PC-9 (cell line): ENCODE results near the gene BPI. TPM values are rescaled to one million over a fixed set of nuclear protein-coding genes. Genes with fewer than 3 reads are reported as not detected.

Experiments used
- BruUV-seq: library from RNA; stranded (reverse); fragments of 400-500 nt; replicated peaks from 2 replicates; lab custom pipeline; 2021; lab: Mats Ljungman, UMichigan
- CTCF ChIA-PET: fragments of 300-600 bp; sonication (Branson Sonifier 250); formaldehyde crosslinking; loops from one replicate; lab custom pipeline; 2022; ENCODE audit warnings: antibody characterized with exemption; lab: Charles Lee
- POLR2A ChIA-PET: fragments of 300-600 bp; sonication (Branson Sonifier 250); formaldehyde crosslinking; loops from one replicate; lab custom pipeline; 2022; ENCODE audit warnings: antibody characterized with exemption; ENCODE audit not compliant: unreplicated experiment; lab: Charles Lee
- DNase-seq, 2 experiments: peaks; one replicate each; pipeline versions ENCODE4 v3.0.0 to v3.0.0-alpha.2; 2015 to 2022; ENCODE audit warnings: mixed read lengths in 1 of 2
- H2AFZ ChIP-seq: fragments of 200-600 bp; sonication (generic); 2 replicates; pipeline ENCODE4 v1.8.1; 2017; ENCODE audit warnings: antibody characterized with exemption
- H3F3A ChIP-seq: fragments of 200-600 bp; sonication (generic); 2 replicates; pipeline ENCODE4 v1.8.1; 2017; ENCODE audit warnings: antibody characterized with exemption, mild to moderate bottlenecking, low read depth; ENCODE audit not compliant: insufficient read depth
- H3K27ac ChIP-seq: fragments of 200-600 bp; sonication (generic); 2 replicates; pipeline ENCODE4 v1.6.1; 2016; ENCODE audit warnings: mixed run types
- H3K27me3 ChIP-seq: fragments of 200-600 bp; sonication (generic); 2 replicates; pipeline ENCODE4 v1.6.1; 2016; ENCODE audit warnings: low read depth, mixed run types; ENCODE audit not compliant: insufficient read depth
- H3K36me3 ChIP-seq: fragments of 200-600 bp; sonication (generic); 2 replicates; pipeline ENCODE4 v1.6.1; 2016; ENCODE audit warnings: low read depth, mixed run types
- H3K4me1 ChIP-seq: fragments of 200-600 bp; sonication (generic); replicated peaks from 2 replicates; pipeline ENCODE4 v1.6.1; 2016; ENCODE audit warnings: mixed run types; ENCODE audit not compliant: insufficient read depth
- H3K4me2 ChIP-seq: fragments of 200-600 bp; sonication (generic); 2 replicates; pipeline ENCODE4 v1.6.1; 2017; ENCODE audit warnings: mixed run types
- H3K4me3 ChIP-seq: fragments of 200-600 bp; sonication (generic); 2 replicates; pipeline ENCODE4 v1.6.1; 2016; ENCODE audit warnings: mixed run types
- H3K79me2 ChIP-seq: fragments of 200-600 bp; sonication (generic); 2 replicates; pipeline ENCODE4 v1.6.1; 2017; ENCODE audit warnings: low read depth, mixed run types
- H3K9me2 ChIP-seq: fragments of 200-600 bp; sonication (generic); 2 replicates; pipeline ENCODE4 v1.8.1; 2017; ENCODE audit warnings: mild to moderate bottlenecking; ENCODE audit not compliant: insufficient read depth
- H3K9me3 ChIP-seq: fragments of 200-600 bp; sonication (generic); 2 replicates; pipeline ENCODE4 v1.8.1; 2016; ENCODE audit warnings: low read depth; ENCODE audit not compliant: insufficient read depth
- H4K20me1 ChIP-seq: fragments of 200-600 bp; sonication (generic); 2 replicates; pipeline ENCODE4 v1.8.1; 2017; ENCODE audit not compliant: insufficient read depth
- EZH2 ChIP-seq: fragments of 200-600 bp; sonication (generic); IDR thresholded peaks from 2 replicates; pipeline ENCODE4 v1.8.0; 2017; ENCODE audit warnings: antibody characterized with exemption, low read depth
- intact Hi-C: fragments of 100-400 bp; cut with micrococcal nuclease; formaldehyde crosslinking; loops from one replicate; pipeline ENCODE4 v1.10.0; 2022; ENCODE audit not compliant: unreplicated experiment
- total RNA-seq: library from RNA; stranded (reverse); gene quantifications from 2 replicates; pipeline ENCODE4 v1.2.3, GENCODE V29; 2021
- TF ChIP-seq, protein P1 (sequence below): fragments of 200-600 bp; sonication (generic); conservative IDR thresholded peaks from 2 replicates; pipeline ENCODE4 v1.6.1; 2017; ENCODE audit warnings: mixed run types, antibody characterized with exemption, mild to moderate bottlenecking, moderate library complexity

BPI gene
- total RNA-seq, 1 experiment from 2014 or later = not detected

- no peaks in the 10 kb centered on the region for H3K79me2 ChIP-seq
- H3K4me1 ChIP-seq = peaks cover 14% of the 10 kb centered on the region
- TF ChIP-seq EZH2 = no peak
- TF ChIP-seq, protein P1, sequence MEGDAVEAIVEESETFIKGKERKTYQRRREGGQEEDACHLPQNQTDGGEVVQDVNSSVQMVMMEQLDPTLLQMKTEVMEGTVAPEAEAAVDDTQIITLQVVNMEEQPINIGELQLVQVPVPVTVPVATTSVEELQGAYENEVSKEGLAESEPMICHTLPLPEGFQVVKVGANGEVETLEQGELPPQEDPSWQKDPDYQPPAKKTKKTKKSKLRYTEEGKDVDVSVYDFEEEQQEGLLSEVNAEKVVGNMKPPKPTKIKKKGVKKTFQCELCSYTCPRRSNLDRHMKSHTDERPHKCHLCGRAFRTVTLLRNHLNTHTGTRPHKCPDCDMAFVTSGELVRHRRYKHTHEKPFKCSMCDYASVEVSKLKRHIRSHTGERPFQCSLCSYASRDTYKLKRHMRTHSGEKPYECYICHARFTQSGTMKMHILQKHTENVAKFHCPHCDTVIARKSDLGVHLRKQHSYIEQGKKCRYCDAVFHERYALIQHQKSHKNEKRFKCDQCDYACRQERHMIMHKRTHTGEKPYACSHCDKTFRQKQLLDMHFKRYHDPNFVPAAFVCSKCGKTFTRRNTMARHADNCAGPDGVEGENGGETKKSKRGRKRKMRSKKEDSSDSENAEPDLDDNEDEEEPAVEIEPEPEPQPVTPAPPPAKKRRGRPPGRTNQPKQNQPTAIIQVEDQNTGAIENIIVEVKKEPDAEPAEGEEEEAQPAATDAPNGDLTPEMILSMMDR = no peak
- H3K9me2 ChIP-seq = no peaks in the 10 kb centered on the region
- intact Hi-C loops = no loop called here
- H3K36me3 ChIP-seq = no peaks in the 10 kb centered on the region
- H4K20me1 ChIP-seq = no peaks in the 10 kb centered on the region
- no peak overlapping the region for H3K27ac ChIP-seq
- DNase-seq = no peak
- no peaks in the 10 kb centered on the region for H3K9me3 ChIP-seq
- H3K4me3 ChIP-seq = no peak overlapping the region
- no peak overlapping the region for H3K4me2 ChIP-seq
- 0 out of 2 replicates have a peak, but pooled peaks cover 4% of the 10 kb centered on the region for H3F3A ChIP-seq
- POLR2A ChIA-PET = no interaction called here
- 0 out of 2 replicates have a peak, but pooled peaks cover 4% of the 10 kb centered on the region for H3K27me3 ChIP-seq
- no TSS peak for BruUV-seq
- no peak overlapping the region for H2AFZ ChIP-seq
- CTCF ChIA-PET = no interaction called here
These were observed 1.2 kb upstream of the BPI start for GRCh38 chr20:38302786-38303185.

- no peak overlapping the region for H3K4me3 ChIP-seq
- no peaks in the 10 kb centered on the region for H3K9me3 ChIP-seq
- no peaks in the 10 kb centered on the region for H3K36me3 ChIP-seq
- no peak overlapping the region for H3K4me2 ChIP-seq
- H3K27me3 ChIP-seq = peaks cover 20% of the 10 kb centered on the region; the same call in 1 of the 2 replicates
- H2AFZ ChIP-seq = no peak overlapping the region
- DNase-seq = peak in 1 of 2 experiments; percentile 51
- no TSS peak for BruUV-seq
- H3K9me2 ChIP-seq = no peaks in the 10 kb centered on the region
- no peak for TF ChIP-seq EZH2
- TF ChIP-seq, protein P1 = peak; percentile 70
- ChIA-PET POLR2A (interaction anchor here (0.6 kb wide), 1 partner anchor 91 kb away, joined by 11 read pairs; no protein-coding TSS in a partner anchor), CTCF (interaction anchor here (0.6 kb wide), 2 partner anchors 83 to 194 kb away, joined by 11 to 13 read pairs; no protein-coding TSS in a partner anchor)
- no peak overlapping the region for H3K27ac ChIP-seq
- H3K4me1 ChIP-seq = peaks cover 9% of the 10 kb centered on the region
- H4K20me1 ChIP-seq = no peaks in the 10 kb centered on the region
- intact Hi-C loops = loop anchor here (5.0 kb wide), 1 partner anchor 73 kb away; no protein-coding TSS in a partner anchor
- H3F3A ChIP-seq = 0 out of 2 replicates have a peak, but pooled peaks cover 4% of the 10 kb centered on the region
- H3K79me2 ChIP-seq = no peaks in the 10 kb centered on the region
These were observed 990 bp downstream of the BPI start for GRCh38 chr20:38304845-38305447.

DNA sequence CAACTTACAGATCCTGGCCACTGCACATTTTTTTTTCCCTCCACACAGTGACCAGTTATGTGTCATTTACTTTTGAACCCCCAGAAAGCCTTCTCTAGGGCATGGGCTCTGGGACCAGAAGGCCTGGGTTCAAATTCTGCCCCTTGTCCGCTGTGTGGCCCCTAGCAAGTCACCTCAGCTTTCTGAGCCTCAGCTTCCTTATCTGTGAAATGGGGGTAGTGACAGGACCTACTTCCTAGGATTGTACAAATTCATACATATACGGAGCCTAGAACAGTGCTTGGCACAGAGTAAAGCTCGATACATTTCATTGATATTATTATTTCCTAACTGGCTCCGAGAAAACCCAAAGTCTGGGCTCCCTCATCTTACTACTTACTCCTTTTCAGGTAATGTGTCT, 1.6 kb downstream of the BPI start:
- no TSS peak for BruUV-seq
- POLR2A ChIA-PET = interaction anchor here (0.6 kb wide), 1 partner anchor 91 kb away, joined by 11 read pairs; no protein-coding TSS in a partner anchor
- intact Hi-C loops = loop anchor here (5.0 kb wide), 1 partner anchor 73 kb away; no protein-coding TSS in a partner anchor

More for the DNA sequence above, 1.6 kb downstream of the BPI start:
- Histone ChIP-seq H2AFZ (no peak overlapping the region), H3K4me1 (peaks cover 3% of the 10 kb centered on the region), H4K20me1 (no peaks in the 10 kb centered on the region), H3K79me2 (no peaks in the 10 kb centered on the region), H3K4me2 (no peak overlapping the region), H3K9me2 (no peaks in the 10 kb centered on the region), H3K4me3 (no peak overlapping the region), H3K27me3 (peaks cover 24% of the 10 kb centered on the region; the same call in 1 of the 2 replicates), H3K9me3 (no peaks in the 10 kb centered on the region), H3K27ac (no peak overlapping the region), H3F3A (0 out of 2 replicates have a peak, but pooled peaks cover 4% of the 10 kb centered on the region), H3K36me3 (no peaks in the 10 kb centered on the region)
- no peak for DNase-seq
- CTCF ChIA-PET = interaction anchor here (0.6 kb wide), 2 partner anchors 84 to 195 kb away, joined by 11 to 13 read pairs; no protein-coding TSS in a partner anchor
- TF ChIP-seq, protein P1 = no peak
- TF ChIP-seq EZH2 = no peak
